SK-N-MC (cell line): ENCODE results near the gene PRPF6.

Experiments
- DNase-seq: peaks from one replicate; pipeline ENCODE4 v3.0.0-alpha.2; 2011; ENCODE audit warnings: low read depth, low spot score
- H3K27ac ChIP-seq: fragments of 200-600 bp; sonication (generic); 2 replicates; pipeline ENCODE4 v1.5.1; 2016; ENCODE audit warnings: mixed run types
- H3K36me3 ChIP-seq: fragments of 200-600 bp; sonication (generic); 2 replicates; pipeline ENCODE4 v1.6.1; 2017; ENCODE audit warnings: antibody characterized with exemption, low read length, mixed read lengths; ENCODE audit not compliant: insufficient read depth
- H3K4me3 ChIP-seq: fragments of 200-600 bp; sonication (generic); 2 replicates; pipeline ENCODE4 v1.5.1; 2016
- H3K9ac ChIP-seq: fragments of 200-600 bp; sonication (generic); 2 replicates; pipeline ENCODE4 v1.8.0; 2017; ENCODE audit warnings: mixed run types, mixed read lengths; ENCODE audit not compliant: insufficient read length
- H3K9me3 ChIP-seq: fragments of 200-600 bp; sonication (generic); 2 replicates; pipeline ENCODE4 v1.6.1; 2017; ENCODE audit warnings: low read depth, mild to moderate bottlenecking, antibody characterized with exemption, low read length, moderate library complexity, mixed read lengths
- EZH2 ChIP-seq: fragments of 200-600 bp; sonication (generic); IDR thresholded peaks from one replicate; pipeline ENCODE4 v1.6.1; 2017; ENCODE audit warnings: antibody characterized with exemption
- FOXP2 ChIP-seq: optimal IDR thresholded peaks from 2 replicates; pipeline ENCODE3; 2011; ENCODE audit warnings: mild to moderate bottlenecking, moderate library complexity; ENCODE audit not compliant: insufficient read depth; ENCODE audit errors: extremely low read length, control extremely low read depth
- POLR2AphosphoS5 ChIP-seq: IDR thresholded peaks from 2 replicates; pipeline ENCODE4 v1.6.1; 2012; ENCODE audit warnings: mild to moderate bottlenecking, low read depth, low read length, borderline replicate concordance

Gene PRPF6

GRCh38 chr20:64022671-64023360, 41.9 kb downstream of the PRPF6 start:
- no peak overlapping the region for H3K4me3 ChIP-seq
- no peak for DNase-seq
- peaks cover 76% of the 10 kb centered on the region; the same call in 1 of the 2 replicates for H3K36me3 ChIP-seq
- H3K27ac ChIP-seq, result no peak overlapping the region
- TF ChIP-seq EZH2, result no peak
- no peak for TF ChIP-seq POLR2AphosphoS5
- no peak for TF ChIP-seq FOXP2
- H3K9ac ChIP-seq, result no peak overlapping the region
- no peaks in the 10 kb centered on the region for H3K9me3 ChIP-seq

- no peak for DNase-seq
- no peak overlapping the region for H3K9ac ChIP-seq
- H3K36me3 ChIP-seq, result peaks cover 77% of the 10 kb centered on the region; the same call in 1 of the 2 replicates
- H3K4me3 ChIP-seq, result no peak overlapping the region
- H3K27ac ChIP-seq, result no peak overlapping the region
- TF ChIP-seq POLR2AphosphoS5 (no peak), FOXP2 (no peak), EZH2 (no peak)
- no peaks in the 10 kb centered on the region for H3K9me3 ChIP-seq
These were observed 42.6 kb downstream of the PRPF6 start for GRCh38 chr20:64023361-64024140.

- Histone ChIP-seq H3K9me3 (no peaks in the 10 kb centered on the region), H3K36me3 (peaks cover 73% of the 10 kb centered on the region; the same call in 1 of the 2 replicates), H3K9ac (no peak overlapping the region), H3K27ac (no peak overlapping the region), H3K4me3 (no peak overlapping the region)
- no peak for DNase-seq
- TF ChIP-seq POLR2AphosphoS5, result no peak
- no peak for TF ChIP-seq EZH2
- TF ChIP-seq FOXP2, result no peak
These were observed 43.4 kb downstream of the PRPF6 start for GRCh38 chr20:64024141-64024990.

GRCh38 chr20:64025101-64025825, 44.3 kb downstream of the PRPF6 start:
- Histone ChIP-seq H3K9ac (no peak overlapping the region), H3K36me3 (peaks cover 76% of the 10 kb centered on the region; the same call in 1 of the 2 replicates), H3K4me3 (no peak overlapping the region), H3K9me3 (no peaks in the 10 kb centered on the region), H3K27ac (no peak overlapping the region)
- DNase-seq, result no peak
- no peak for TF ChIP-seq POLR2AphosphoS5
- TF ChIP-seq FOXP2, result no peak
- TF ChIP-seq EZH2, result no peak

GRCh38 chr20:64025826-64026412, 45.0 kb downstream of the PRPF6 start:
- Histone ChIP-seq H3K4me3 (no peak overlapping the region), H3K27ac (no peak overlapping the region), H3K36me3 (peaks cover 76% of the 10 kb centered on the region; the same call in 1 of the 2 replicates), H3K9me3 (no peaks in the 10 kb centered on the region), H3K9ac (no peak overlapping the region)
- TF ChIP-seq POLR2AphosphoS5 (no peak), FOXP2 (no peak), EZH2 (no peak)
- no peak for DNase-seq

- Histone ChIP-seq H3K9me3 (no peaks in the 10 kb centered on the region), H3K36me3 (peaks cover 69% of the 10 kb centered on the region; the same call in 1 of the 2 replicates), H3K4me3 (no peak overlapping the region), H3K27ac (no peak overlapping the region), H3K9ac (no peak overlapping the region)
- DNase-seq, result no peak
- no peak for TF ChIP-seq POLR2AphosphoS5
- TF ChIP-seq FOXP2, result no peak
- TF ChIP-seq EZH2, result no peak
These were observed 47.2 kb downstream of the PRPF6 start for GRCh38 chr20:64027981-64028685.

GRCh38 chr20:64029293-64030117, 48.6 kb downstream of the PRPF6 start:
- Histone ChIP-seq H3K36me3 (peaks cover 55% of the 10 kb centered on the region; the same call in 1 of the 2 replicates), H3K9me3 (no peaks in the 10 kb centered on the region), H3K9ac (no peak overlapping the region), H3K27ac (no peak overlapping the region), H3K4me3 (no peak overlapping the region)
- no peak for DNase-seq
- no peak for TF ChIP-seq POLR2AphosphoS5
- TF ChIP-seq FOXP2, result no peak
- no peak for TF ChIP-seq EZH2
